ENCODE results near the gene KIAA0825. TPM values are rescaled to one million over a fixed set of nuclear protein-coding genes. Genes with fewer than 3 reads are reported as not detected.

Gene KIAA0825
- total RNA-seq, 6 experiments from 2014 or later, result 1.3 to 2.8 (median 1.7) TPM

GRCh38 chr5:94209774-94210355 is 408.5 kb downstream of the KIAA0825 start:
- H3K9me3 Mint-ChIP-seq, result no peaks in the 10 kb centered on the region
- no peak for TF ChIP-seq CTCF (IDR thresholded peaks at IDR 0.05)
- H3K27ac Mint-ChIP-seq, result no peak overlapping the region
- no peaks in the 10 kb centered on the region for H3K4me1 Mint-ChIP-seq (ENCODE audit: low read depth)
- no peaks in the 10 kb centered on the region for H3K27me3 Mint-ChIP-seq (ENCODE audit: insufficient read depth)
- H3K36me3 Mint-ChIP-seq (ENCODE audit: low read depth), result peaks cover 4% of the 10 kb centered on the region; the same call in 1 of the 2 replicates
- no peak overlapping the region for H3K4me3 Mint-ChIP-seq
- DNase-seq, result no peak

GRCh38 chr5:94209272-94209671 is 409.1 kb downstream of the KIAA0825 start:
- Mint-ChIP-seq H3K9me3 (no peaks in the 10 kb centered on the region), H3K36me3 (ENCODE audit: low read depth) (no peaks in the 10 kb centered on the region), H3K27ac (no peak overlapping the region), H3K27me3 (ENCODE audit: insufficient read depth) (no peaks in the 10 kb centered on the region), H3K4me3 (no peak overlapping the region), H3K4me1 (ENCODE audit: low read depth) (no peaks in the 10 kb centered on the region)
- no peak for DNase-seq
- no peak for TF ChIP-seq CTCF (IDR thresholded peaks at IDR 0.05)

GRCh38 chr5:94199566-94199965 is 418.8 kb downstream of the KIAA0825 start:
- no peaks in the 10 kb centered on the region for H3K27me3 Mint-ChIP-seq (ENCODE audit: insufficient read depth)
- H3K9me3 Mint-ChIP-seq, result peaks cover 7% of the 10 kb centered on the region; the same call in 1 of the 2 replicates
- H3K36me3 Mint-ChIP-seq (ENCODE audit: low read depth), result no peaks in the 10 kb centered on the region
- no peak for TF ChIP-seq CTCF (IDR thresholded peaks at IDR 0.05)
- H3K27ac Mint-ChIP-seq, result no peak overlapping the region
- H3K4me1 Mint-ChIP-seq (ENCODE audit: low read depth), result peaks cover 26% of the 10 kb centered on the region
- no peak overlapping the region for H3K4me3 Mint-ChIP-seq
- DNase-seq, result no peak

GRCh38 chr5:94197970-94198369 is 420.4 kb downstream of the KIAA0825 start:
- peaks cover 26% of the 10 kb centered on the region for H3K4me1 Mint-ChIP-seq (ENCODE audit: low read depth)
- H3K4me3 Mint-ChIP-seq, result no peak overlapping the region; the same call in 1 of the 2 replicates
- H3K27ac Mint-ChIP-seq, result no peak overlapping the region; the same call in 1 of the 2 replicates
- no peak for TF ChIP-seq CTCF (IDR thresholded peaks at IDR 0.05)
- peak; percentile 25 for DNase-seq
- peaks cover 7% of the 10 kb centered on the region; the same call in 1 of the 2 replicates for H3K9me3 Mint-ChIP-seq
- H3K27me3 Mint-ChIP-seq (ENCODE audit: insufficient read depth), result no peaks in the 10 kb centered on the region
- H3K36me3 Mint-ChIP-seq (ENCODE audit: low read depth), result no peaks in the 10 kb centered on the region

- no peaks in the 10 kb centered on the region for H3K36me3 Mint-ChIP-seq (ENCODE audit: low read depth)
- no peak for DNase-seq
- no peaks in the 10 kb centered on the region for H3K27me3 Mint-ChIP-seq (ENCODE audit: insufficient read depth)
- TF ChIP-seq CTCF (IDR thresholded peaks at IDR 0.05), result no peak
- H3K4me3 Mint-ChIP-seq, result no peak overlapping the region
- H3K4me1 Mint-ChIP-seq (ENCODE audit: low read depth), result peaks cover 26% of the 10 kb centered on the region
- no peak overlapping the region for H3K27ac Mint-ChIP-seq
- peaks cover 7% of the 10 kb centered on the region; the same call in 1 of the 2 replicates for H3K9me3 Mint-ChIP-seq
Measured at GRCh38 chr5:94196953-94197352, 421.5 kb downstream of the KIAA0825 start.
